Activated CD4-positive, alpha-beta T cell treated with anti-CD3 and anti-CD28 coated beads, Interleukin-2, amount 50 U/mL, for 48 hours (primary cell): Measurements from ENCODE around the gene VN1R5.
"Not testable (repeated sequence)": the region's sequence is repeated elsewhere in the genome, so short reads cannot be mapped to it uniquely, and the experiment has no call there.

Experiments used
- DNase-seq, 2 experiments: peaks; one replicate each; pipeline ENCODE4 v3.0.0-alpha.2; 2020

VN1R5 gene

DNA sequence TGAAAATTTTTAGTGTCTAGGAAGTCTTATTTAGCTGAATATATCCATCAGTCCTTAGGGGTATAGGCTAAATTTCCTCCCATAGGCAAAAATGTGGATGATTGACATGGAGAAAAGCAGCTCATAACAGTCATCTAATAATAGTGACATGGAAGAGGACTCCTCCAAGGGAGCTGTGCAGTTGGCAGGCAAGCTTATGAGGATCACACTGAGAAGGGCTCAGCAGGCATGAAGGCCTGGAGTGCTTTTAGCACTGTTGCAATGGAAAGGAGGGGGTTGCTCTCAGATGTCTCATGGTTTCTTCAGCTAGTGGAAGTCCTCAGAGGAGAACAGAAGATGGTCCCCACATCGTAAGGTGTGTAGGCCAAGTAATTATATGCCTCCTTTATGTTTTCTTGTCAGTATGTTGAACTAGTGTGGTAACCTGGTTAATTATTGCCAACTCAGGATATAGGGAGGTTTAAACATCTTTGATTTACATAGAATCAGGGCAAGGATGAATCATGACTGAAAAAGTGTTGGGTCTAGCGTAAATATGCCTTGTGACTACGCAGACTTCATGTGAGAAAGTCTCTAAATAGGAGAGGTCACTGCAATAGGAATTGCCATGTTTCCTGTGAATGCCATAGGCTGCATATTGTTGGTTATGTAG, 18.9 kb downstream of the VN1R5 start:
- DNase-seq, result no peak

DNA sequence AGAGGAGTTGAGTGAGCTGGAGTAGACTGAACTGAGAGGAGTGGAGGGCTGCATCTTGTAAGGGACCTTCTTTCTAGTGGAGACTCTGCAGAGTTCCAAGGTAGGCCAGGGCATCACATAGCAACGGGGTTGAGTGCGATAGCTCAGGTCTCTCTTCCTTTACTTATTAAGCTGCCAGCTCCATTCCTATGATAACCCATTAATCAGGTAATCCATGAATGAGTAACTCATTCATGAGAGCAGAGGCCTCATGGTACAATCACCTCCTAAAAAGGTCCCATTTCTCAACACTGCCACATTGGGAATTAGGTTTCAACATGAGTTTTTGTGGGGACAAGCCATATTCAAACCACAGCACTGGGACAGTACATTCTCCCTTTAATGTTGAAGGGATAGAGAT, 21.3 kb downstream of the VN1R5 start:
- DNase-seq, result no peak

DNA sequence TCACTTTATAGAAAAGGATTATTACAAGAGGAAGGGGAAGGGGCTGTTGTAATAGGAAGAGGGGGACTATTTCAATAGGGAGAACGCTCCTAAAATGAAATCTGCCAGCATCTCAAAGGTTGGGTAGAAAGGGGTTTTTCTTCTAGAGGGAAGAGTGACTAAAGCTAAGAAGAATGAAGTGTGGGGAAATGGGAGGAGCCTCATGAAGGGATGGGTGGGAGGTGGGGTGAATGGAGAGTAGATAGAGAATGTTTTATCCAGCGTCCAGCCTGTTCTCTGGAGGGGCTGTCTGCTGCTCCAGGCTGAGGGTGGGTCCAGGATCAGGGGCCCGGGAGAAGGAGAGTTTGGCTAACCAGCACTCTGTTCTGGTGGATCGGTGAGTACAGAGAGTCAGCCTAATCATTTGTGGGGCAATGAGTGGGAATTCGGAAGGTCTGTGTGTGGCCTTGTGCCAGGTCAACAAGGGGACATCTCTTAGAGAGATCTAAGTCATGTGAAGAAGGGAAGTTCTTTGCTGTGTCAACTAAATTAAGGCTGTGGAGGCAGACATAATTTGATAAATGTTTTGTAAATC, 25.2 kb downstream of the VN1R5 start:
- no peak for DNase-seq

DNA sequence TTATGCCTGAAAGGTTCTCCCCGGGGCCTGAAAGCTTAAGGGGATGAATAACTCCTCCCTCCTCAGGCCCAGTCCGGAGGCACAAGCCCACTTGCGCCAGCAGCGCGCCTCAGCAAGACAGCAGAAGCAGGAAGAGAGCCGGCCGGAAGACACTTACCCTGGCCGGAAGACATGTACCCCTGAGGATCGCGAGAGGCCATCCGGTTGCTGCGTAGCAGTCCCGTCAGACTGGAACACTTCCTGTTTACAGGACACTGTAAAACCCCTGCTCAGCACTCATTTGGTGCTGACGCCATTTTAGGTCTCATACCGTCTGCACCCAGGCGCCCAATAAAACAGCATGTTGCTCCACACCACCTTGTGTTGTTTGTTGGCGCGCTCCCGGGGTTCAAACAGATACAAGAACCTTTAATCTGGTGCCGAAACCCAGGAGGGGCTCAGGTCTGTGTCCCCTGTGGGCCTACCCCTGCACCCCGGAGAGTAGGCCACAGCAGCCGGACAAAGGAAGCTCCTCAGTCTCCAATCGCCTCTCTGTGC, 30.3 kb downstream of the VN1R5 start:
- DNase-seq, result no peak

DNA sequence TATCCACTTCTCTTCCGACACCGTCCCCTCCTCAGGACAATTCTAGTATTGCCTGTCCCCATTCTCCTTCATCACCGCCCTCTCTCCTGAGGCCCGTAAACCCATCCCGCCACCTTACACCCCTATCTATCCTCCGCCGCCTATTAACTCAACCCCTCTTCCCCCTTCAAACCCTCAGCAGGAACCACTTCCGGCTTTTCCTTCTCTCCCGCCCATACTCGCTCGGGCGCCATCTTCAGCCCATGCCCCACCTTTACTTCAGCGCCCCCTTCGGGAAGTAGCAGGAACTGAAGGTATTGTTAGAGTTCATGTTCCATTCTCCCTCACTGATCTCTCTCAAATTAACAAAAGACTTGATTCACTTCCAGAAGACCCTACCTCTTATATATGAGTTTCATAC, 31.6 kb downstream of the VN1R5 start:
- DNase-seq, result no peak

DNA sequence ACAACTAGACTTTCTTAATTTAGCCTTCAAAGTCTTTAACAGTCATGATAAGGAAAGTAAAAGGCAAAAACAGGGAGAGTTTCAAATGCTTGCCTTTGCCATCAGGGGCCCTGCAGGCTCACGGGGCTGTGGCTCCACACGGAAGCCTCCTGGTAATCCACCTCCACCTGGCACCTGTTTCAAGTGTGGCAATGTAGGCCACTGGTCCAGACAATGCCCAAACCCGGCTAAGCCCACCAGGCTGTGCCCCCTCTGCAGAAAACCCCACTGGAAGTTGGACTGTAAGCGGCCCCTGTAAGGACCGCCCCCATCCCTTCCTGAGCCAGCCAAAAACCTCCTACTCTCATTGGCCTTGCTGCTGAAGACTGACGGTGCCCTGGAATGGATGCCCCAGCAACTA, 32.5 kb downstream of the VN1R5 start:
- no peak for DNase-seq

DNA sequence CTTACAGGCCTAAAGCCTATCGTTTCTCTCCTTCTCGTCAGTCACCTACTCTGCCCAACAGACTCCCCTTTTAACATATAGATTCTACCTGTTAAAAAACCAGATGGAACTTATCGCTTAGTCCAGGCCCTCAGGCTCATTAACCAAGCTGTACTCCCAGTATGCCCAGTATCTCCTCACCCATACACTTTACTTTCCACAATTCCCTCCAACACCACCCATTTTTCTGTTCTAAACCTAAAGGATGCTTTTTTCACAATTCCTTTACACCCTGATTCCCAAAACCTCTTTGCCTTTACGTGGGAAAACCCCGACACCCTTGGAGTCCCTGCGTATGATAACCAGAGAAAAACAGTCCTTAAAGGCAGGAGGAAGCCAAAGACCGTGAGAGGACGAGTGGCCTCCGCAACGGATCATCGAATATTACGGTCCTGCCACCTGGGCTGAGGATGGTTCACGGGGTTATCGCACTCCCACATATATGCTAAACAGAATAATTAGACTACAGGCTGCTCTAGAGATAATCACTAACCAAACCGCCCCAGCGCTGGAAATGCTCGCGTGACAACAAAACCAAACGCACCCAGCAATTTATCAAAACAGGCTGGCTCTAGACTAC, 33.5 kb downstream of the VN1R5 start:
- not testable (repeated sequence) for DNase-seq

DNA sequence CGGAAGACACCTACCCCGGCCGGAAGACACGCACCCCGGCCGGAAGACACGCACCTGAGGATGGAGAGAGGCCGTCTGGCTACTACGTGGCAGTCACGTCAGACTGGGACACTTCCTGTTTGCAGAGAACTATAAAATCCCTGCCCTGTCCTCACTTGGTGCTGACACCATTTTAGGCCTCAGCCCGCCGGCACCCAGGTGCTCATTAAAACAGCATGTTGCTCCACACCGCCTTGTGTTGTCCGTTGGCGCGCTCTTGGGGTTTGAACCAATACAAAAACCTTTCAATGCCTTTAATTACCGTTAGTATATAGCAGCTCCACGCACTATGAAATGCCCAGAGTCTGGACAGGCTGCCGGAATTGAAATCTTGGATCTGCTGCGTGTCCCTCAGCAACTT, 34.7 kb downstream of the VN1R5 start:
- DNase-seq, result no peak

DNA sequence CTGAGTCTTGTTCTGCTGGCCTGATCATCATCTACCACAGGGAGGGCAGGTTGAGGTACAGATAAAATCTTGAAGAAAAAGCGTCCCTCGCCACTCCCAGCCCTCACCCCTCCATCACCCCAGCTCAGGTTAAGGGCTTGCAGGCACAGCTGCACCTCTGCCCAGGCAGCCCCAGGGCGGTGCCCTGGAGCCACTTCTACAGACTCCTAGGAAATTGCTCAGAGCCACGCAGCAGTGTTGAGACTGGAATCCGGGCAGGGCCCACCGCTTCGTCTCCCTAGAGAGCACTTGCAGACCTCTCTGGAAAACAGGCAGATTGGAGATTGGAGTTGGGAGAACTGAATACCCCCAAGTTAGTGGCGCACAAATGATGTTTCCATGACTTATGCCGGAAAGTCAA, 35.3 kb downstream of the VN1R5 start:
- no peak for DNase-seq

DNA sequence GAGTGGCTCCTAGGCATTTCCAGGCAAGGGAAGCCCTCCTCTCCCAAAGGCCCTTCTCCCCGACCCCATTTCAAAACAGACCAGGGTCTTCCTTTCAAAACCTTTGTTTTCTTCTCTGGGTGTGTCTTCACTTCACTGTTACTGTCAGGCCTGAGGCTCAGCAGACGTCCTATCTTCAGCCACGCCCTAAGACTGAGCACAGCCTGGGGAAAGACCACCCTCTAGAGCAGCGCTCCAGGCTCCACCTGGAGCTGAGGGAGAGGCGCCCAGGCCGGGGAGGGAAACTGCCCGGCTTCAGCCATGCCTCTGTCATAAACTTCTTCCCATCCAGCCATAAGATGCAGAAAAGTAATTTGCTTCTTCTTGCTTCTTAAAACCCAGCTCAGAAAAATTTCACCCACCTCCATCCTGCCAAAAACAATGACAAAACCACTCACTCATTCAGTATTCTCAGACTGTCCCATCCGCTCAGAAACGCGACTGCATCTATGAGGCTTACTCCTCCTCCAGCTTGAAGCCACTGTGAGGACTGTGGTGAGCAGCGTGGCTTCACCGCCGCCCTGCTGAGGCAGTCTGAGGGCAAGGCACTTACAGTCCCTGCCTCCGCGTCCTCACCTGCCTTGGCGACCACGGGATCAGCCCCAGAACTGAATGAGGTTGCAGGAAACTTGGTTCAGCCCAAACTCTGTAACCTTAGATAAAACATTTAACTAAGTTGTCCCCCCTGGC, 36.1 kb downstream of the VN1R5 start:
- no peak for DNase-seq

DNA sequence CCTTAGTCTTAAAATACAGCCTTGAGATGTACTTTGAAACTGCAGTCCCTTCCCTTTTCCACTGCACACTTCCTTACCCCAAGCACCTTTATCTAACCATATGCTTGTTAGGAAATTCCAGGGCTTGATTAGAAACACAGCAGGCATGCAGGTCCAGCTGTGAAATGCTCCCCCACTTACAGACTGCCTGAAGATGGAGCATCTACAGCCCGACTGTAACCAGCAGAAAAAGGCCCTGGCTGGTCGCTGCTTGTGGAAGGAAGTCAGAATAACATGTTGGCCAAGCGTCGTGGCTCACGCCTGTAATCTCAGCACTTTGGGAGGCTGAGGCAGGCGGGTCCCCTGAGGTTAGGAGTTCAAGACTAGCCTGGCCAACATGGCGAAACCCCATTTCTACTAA, 37.2 kb downstream of the VN1R5 start:
- DNase-seq, result no peak

DNA sequence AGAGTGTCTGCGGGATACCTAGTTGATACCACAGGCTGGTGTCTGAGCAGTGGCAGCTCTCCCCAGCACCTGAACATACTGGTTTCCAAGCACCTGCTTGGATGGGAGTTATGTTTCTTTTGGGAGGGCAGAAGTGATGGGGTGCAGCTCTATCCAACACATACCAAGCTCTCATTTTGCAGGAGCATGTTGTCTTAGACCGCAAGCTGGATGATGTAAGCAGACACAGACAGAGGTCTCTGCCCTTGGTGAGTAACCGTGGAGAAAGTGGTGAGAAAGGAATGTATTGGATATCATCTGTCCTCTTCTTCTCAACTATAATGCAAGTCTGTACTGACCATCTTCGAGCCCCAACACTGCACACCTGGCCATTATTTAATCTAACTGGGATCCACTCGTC, 38.4 kb downstream of the VN1R5 start:
- DNase-seq, result no peak

DNA sequence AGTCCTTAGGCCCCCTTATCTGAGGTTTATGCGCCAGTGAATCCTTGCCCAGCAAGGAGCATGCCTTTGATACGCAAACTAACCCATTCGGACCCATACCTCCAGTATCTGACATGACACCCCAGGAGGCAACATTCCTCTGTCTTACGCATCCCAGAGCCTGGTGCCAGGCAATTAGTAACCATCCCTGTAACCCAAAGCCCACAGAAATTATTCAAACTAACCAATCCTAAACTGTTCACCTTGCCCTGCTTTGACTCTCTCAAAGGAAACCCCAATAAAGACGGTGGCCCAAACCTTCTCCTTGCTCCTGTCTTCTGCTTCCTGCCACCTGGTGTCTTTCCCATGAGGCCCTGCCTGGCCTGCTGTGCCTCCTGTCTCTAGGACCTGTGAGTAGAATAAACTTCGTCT, 39.4 kb downstream of the VN1R5 start:
- no peak for DNase-seq

DNA sequence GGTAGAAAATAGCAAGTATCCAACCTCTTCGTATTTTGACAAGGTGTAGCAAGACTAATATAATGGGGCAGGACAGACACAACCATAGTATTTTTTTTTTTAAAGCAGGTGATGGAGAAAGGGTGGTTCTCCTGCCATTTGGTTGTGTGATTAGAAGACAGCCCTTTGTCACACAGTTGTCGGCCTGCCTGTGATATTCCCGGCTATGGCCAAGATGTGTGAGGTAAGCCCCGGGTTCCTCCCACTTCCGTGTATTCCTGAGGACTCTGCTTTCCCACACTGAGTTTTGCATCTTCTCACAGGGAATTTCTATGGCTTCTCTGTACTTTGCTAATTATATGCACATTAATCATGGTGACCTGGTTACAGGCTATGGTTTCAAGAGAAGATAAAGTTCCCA, 39.9 kb downstream of the VN1R5 start:
- DNase-seq, result no peak

DNA sequence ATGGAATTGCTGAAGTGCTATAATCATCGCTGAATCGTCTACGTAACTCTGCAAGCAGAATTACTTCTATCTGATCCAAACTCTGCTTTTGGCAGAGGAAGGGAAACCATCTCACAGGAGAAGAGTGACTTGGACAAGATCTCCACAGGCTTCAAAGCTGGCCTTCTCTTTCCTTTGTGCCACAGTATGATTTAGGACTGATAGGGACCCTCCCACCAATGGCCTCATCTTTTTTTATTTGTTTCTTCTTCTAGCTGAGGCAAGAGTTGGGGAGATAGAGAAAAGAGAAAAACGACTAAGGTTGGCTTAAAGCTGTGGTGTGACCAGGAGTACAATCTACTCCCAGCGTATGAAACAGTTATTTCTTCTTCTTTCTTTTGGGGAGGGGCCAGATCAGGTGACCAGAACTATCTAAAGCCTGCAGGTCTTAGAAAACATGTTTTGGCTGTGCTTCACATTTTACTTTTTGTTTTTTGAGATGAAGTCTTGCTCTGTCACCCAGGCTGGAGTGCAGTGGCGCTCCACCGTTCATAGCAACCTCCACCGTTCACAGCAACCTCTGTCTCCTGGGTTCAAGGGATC, 40.8 kb downstream of the VN1R5 start:
- DNase-seq, result no peak

DNA sequence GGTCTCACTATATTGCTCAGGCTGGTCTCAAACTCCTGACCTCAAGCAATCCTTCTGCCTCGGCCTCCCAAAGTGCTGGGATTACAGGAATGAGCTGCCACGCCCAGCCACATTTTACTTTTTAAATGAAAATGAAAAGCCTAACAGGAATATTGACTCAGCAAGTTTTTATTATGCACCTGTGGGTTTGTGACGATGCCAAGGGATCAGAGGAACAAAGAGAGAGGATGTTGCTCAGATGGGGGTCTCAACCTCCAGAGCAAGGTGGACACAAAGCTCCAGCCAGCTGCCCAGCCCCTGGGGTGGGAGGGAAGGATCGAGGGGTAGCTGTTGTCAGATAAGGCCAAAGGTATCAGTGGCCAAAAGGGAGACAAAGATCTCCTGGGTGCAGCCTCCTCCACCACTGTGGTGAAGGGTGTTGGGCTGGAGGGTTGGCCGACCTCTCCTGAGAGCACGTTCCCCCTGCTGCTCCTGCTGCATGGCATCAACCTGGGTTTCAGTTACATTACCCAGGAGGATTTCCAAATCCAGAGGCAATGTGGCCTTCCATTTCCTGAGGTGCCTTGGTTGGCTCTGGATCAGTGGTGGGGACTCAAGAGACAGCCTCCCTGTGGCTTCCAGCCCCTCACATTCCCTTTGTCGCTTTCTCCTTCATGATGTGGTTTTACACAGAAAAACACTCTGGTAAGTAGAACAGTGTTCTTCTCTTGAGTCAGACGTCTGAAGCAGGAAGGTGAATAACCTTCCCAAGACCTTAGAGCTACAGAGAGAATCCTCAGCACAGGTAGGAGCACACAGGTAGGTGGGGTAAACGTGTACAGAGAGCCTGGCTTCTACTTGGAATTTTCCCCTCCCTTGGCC, 41.6 kb downstream of the VN1R5 start:
- no peak for DNase-seq

DNA sequence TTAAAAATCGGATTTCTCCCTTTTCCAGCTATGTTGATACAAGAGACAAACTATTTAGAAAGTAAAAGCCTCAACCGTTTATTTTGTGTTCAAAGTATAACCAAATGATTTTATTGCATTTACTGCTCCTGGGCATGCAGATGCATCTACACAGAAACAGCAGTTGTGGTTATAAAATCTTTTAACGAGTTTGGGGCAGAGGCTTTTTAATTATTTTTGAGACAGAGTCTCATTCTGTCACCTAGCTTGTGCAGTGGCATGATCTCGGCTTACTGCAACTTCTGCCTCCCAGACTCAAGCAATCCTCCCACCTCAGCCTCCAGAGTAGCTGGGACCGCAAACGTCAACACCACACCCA, 42.2 kb downstream of the VN1R5 start:
- DNase-seq, result no peak

DNA sequence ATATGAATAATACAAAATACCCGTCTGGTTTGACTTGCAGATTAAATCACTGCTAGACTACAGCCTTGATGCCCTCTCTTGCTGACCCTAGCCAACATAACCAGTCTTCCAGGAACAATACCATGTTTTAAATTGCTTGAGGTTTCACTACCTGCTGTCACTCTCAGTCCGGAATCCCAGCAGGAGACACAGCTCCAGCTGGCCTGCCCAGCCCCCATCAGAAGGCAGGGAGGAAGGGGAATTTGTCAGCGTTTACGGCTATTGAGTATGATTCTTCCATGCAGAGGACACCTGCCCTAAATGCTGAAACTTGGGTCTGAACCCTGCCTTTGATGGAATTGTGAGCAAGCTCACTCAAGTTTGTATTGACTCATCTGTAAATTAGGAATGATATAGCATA, 42.8 kb downstream of the VN1R5 start:
- no peak for DNase-seq

DNA sequence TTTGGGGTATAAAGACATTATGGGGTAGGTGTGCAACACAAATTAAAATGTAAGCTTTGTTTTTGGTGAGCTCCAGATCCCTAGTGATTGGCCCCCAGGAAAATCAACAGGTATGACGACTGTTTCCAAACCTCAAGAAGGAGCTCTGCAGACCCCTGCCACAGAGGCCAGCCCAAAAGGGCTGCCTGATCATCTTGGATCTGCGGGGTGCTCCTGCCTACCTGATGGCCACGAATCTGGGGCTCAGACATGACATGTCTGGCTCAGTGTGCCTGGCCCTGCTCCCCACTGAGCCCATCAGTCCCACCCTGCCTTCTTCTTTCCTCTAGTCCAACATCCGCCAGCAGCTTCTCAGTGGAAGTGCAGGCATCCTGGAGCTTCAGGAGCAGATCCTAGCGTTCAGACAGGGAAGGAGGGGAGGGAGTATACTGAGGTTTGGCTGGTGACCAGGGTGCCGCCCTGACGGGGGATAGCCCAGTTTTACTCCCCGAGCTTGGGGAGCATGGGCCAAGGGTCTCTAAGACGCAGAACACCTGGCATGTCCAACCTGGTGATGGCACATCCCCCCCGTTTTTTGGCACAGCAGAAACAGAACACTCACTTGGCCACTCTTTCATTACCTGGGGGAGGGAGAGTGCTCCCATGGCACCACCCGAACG, 44.0 kb downstream of the VN1R5 start:
- DNase-seq, result no peak

DNA sequence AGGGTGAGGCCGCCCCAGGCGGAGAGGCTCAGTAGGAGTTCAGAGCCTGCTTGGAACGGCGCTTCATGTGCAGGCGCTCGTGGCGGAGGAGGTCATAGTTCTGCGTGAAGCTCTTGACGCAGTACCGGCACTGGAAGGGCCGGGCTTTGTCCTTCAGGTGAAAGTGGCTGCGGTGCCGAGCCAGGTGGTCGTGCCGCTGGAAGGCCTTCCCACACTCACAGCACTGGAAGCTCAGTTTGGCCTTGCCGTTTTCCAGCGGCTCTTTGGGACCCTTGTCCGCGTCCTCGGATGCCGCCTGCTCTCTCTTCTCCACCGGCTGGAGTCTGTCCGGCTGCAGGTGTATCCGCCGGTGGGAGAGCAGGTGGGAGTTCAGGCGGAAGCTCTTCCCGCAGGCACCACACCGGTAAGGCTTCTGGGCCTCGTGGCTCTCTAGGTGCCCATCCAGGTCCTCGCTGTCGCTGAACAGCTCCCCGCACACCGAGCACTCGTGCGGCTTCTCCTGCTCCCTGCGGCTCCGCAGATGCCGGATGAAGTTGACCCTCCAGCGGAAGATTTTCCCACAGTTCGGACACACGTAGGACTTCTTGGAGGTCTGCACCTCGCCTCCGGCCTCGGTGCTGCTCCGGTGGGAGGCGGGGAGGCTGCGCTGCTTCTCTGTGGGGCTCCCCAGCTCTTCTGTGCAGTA, 44.8 kb downstream of the VN1R5 start:
- no peak for DNase-seq

DNA sequence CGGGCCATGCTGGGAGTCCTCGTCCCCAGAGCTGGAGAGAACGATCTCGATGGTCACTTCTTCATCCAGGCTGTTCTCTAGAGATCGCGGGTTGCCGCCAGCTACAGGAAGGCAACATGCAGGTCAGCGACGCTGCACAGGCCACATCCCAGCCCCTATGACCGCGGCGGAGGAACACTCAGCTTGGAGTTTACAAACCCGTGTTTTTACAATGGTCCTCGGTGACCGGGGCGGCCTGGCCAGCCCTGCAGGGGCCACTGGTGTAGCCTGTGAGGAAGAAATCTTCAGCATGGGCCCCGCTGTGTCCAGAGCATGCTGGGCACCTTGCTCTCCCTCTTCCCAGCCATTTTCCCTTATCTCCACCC, 45.3 kb downstream of the VN1R5 start:
- no peak for DNase-seq
